Measurements from ENCODE around the gene ARF3.

DNA sequence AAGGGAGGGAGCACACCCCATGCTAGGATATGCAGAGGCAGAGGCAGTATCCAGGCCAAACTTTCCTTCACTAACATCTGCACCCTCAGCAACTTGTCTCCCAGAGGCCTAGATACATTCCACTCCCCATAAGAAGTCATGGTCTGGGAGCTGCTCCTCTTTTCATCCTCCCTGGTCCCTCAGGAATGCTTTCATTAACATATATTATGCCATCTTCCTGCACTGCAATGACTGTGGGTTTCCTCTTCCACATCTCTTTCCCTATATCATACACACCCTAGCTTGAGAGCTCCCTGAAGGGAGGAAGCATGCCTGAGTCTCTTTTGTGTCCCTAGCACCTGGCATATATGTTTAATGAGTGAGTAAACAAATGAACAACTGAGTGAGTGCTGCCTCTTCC lies 33.3 kb upstream of the ARF3 start:
- TF ChIP-seq POLR2A (IDR thresholded peaks at IDR 0.05; ENCODE audit: low read depth, low read length) (no peak), PAX5 (IDR thresholded peaks at IDR 0.05; ENCODE audit: insufficient read depth, low read length, severe bottlenecking) (no peak), POLR2AphosphoS5 (IDR thresholded peaks at IDR 0.05; ENCODE audit: low read depth, low read length) (no peak)
